OCI-LY1 (cell line): Measurements from ENCODE around the gene RHEBL1.

ENCODE experiments used
- H2AFZ ChIP-seq: fragments of 200-600 bp; sonication (generic), shearing (Covaris generic); 2 replicates; pipeline ENCODE4 v1.6.0; 2014; ENCODE audit warnings: antibody characterized with exemption, mild to moderate bottlenecking, low read length
- H3F3A ChIP-seq: fragments of 200-600 bp; sonication (generic), shearing (Covaris generic); 2 replicates; pipeline ENCODE4 v1.6.0; 2014; ENCODE audit warnings: mild to moderate bottlenecking, antibody characterized with exemption, low read length, moderate library complexity; ENCODE audit not compliant: insufficient read depth
- H3K27ac ChIP-seq: fragments of 200-600 bp; sonication (generic); 2 replicates; pipeline ENCODE4 v1.5.1; 2014; ENCODE audit warnings: low read length, mixed run types, mild to moderate bottlenecking, low read depth; ENCODE audit not compliant: poor library complexity, severe bottlenecking
- H3K27me3 ChIP-seq: fragments of 200-600 bp; sonication (generic); 2 replicates; pipeline ENCODE4 v1.6.0; 2014; ENCODE audit warnings: antibody characterized with exemption, mild to moderate bottlenecking, low read length, moderate library complexity; ENCODE audit not compliant: insufficient read depth
- H3K36me3 ChIP-seq: fragments of 200-600 bp; sonication (generic); 2 replicates; pipeline ENCODE4 v1.6.1; 2014; ENCODE audit warnings: mild to moderate bottlenecking, antibody characterized with exemption, low read length, moderate library complexity, mixed read lengths; ENCODE audit not compliant: insufficient read depth
- H3K4me1 ChIP-seq: fragments of 200-600 bp; sonication (generic); 2 replicates; pipeline ENCODE4 v1.5.1; 2014; ENCODE audit warnings: mild to moderate bottlenecking, low read length, moderate library complexity; ENCODE audit not compliant: insufficient read depth, severe bottlenecking
- H3K4me2 ChIP-seq: fragments of 200-600 bp; sonication (generic), shearing (Covaris generic); 2 replicates; pipeline ENCODE4 v1.6.1; 2014; ENCODE audit warnings: low read length
- H3K4me3 ChIP-seq: fragments of 200-600 bp; sonication (generic); 2 replicates; pipeline ENCODE4 v1.5.1; 2014; ENCODE audit warnings: low read length, low read depth, mild to moderate bottlenecking, mixed read lengths; ENCODE audit not compliant: poor library complexity, severe bottlenecking
- H3K79me2 ChIP-seq: fragments of 200-600 bp; shearing (Covaris generic); 2 replicates; pipeline ENCODE4 v1.6.1; 2016; ENCODE audit warnings: mixed run types, low read length, mixed read lengths; ENCODE audit not compliant: insufficient read depth
- H3K9ac ChIP-seq: fragments of 200-600 bp; sonication (generic), shearing (Covaris generic); 2 replicates; pipeline ENCODE4 v1.6.1; 2014; ENCODE audit warnings: mild to moderate bottlenecking, low read length, mixed read lengths
- H3K9me2 ChIP-seq: fragments of 200-600 bp; sonication (generic), shearing (Covaris generic); 2 replicates; pipeline ENCODE4 v1.6.1; 2014; ENCODE audit warnings: low read depth, mild to moderate bottlenecking, low read length, mixed read lengths
- H3K9me3 ChIP-seq: fragments of 200-600 bp; shearing (Covaris generic); 2 replicates; pipeline ENCODE4 v1.6.1; 2014; ENCODE audit warnings: low read length, mixed read lengths
- H4K20me1 ChIP-seq: fragments of 200-600 bp; sonication (generic), shearing (Covaris generic); 2 replicates; pipeline ENCODE4 v1.6.0; 2016; ENCODE audit warnings: mild to moderate bottlenecking, low read length; ENCODE audit not compliant: insufficient read depth
- EZH2 ChIP-seq: fragments of 200-600 bp; sonication (generic), shearing (Covaris generic); IDR thresholded peaks from 2 replicates; pipeline ENCODE4 v1.8.0; 2017; ENCODE audit warnings: borderline replicate concordance, mixed run types, mild to moderate bottlenecking, antibody characterized with exemption, low read length, moderate library complexity, mixed read lengths
- TF ChIP-seq, protein P1 (sequence below): fragments of 200-600 bp; sonication (generic), shearing (Covaris generic); IDR thresholded peaks from 2 replicates; pipeline ENCODE4 v1.5.1; 2017; ENCODE audit warnings: mild to moderate bottlenecking, antibody characterized with exemption, low read length, moderate library complexity, mixed read lengths

Gene RHEBL1

DNA sequence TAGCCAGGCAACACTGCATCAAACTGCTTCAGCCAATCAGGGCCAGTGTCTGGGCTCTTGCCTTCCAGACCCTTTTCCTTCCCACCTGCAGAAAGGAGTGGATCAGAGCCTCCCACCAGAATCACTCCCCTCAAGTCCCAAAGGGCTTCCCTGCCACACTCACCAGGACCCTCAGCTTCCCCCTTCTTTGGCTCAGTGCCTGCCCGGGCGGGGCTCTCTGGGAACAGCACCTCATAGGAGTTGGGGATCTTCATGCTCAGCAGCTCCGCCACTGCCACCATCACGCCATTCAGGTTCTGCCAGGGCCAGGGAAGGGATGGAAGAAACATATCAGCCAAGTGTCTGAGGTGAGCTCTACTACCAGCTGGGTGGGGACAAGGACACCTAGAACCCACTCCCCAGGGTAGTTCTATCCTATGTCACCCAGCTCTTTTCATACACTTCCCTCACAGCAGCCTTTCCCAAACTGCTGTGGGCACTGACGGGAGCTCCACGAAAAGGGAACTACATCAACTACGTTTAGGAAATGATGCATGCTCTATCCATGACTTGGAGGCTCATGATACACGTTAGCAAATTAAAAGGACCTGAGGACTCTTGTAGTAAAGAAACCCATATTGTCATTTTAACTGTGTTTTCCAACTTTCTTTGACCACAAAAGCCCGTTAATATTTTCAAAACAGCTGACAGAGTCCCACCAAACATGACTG lies 41.8 kb downstream of the RHEBL1 start:
- no peak overlapping the region for H2AFZ ChIP-seq
- H3K36me3 ChIP-seq, result peaks cover 94% of the 10 kb centered on the region
- H3K9me2 ChIP-seq, result no peaks in the 10 kb centered on the region
- no peaks in the 10 kb centered on the region for H3K79me2 ChIP-seq
- no peaks in the 10 kb centered on the region for H3F3A ChIP-seq
- no peak for TF ChIP-seq EZH2
- TF ChIP-seq, protein P1, sequence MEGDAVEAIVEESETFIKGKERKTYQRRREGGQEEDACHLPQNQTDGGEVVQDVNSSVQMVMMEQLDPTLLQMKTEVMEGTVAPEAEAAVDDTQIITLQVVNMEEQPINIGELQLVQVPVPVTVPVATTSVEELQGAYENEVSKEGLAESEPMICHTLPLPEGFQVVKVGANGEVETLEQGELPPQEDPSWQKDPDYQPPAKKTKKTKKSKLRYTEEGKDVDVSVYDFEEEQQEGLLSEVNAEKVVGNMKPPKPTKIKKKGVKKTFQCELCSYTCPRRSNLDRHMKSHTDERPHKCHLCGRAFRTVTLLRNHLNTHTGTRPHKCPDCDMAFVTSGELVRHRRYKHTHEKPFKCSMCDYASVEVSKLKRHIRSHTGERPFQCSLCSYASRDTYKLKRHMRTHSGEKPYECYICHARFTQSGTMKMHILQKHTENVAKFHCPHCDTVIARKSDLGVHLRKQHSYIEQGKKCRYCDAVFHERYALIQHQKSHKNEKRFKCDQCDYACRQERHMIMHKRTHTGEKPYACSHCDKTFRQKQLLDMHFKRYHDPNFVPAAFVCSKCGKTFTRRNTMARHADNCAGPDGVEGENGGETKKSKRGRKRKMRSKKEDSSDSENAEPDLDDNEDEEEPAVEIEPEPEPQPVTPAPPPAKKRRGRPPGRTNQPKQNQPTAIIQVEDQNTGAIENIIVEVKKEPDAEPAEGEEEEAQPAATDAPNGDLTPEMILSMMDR, result no peak
- no peaks in the 10 kb centered on the region for H4K20me1 ChIP-seq
- H3K4me3 ChIP-seq, result no peak overlapping the region
- H3K27ac ChIP-seq, result no peak overlapping the region
- no peaks in the 10 kb centered on the region for H3K27me3 ChIP-seq
- H3K9me3 ChIP-seq, result no peaks in the 10 kb centered on the region
- no peak overlapping the region for H3K4me2 ChIP-seq
- no peaks in the 10 kb centered on the region for H3K4me1 ChIP-seq
- H3K9ac ChIP-seq, result no peak overlapping the region

DNA sequence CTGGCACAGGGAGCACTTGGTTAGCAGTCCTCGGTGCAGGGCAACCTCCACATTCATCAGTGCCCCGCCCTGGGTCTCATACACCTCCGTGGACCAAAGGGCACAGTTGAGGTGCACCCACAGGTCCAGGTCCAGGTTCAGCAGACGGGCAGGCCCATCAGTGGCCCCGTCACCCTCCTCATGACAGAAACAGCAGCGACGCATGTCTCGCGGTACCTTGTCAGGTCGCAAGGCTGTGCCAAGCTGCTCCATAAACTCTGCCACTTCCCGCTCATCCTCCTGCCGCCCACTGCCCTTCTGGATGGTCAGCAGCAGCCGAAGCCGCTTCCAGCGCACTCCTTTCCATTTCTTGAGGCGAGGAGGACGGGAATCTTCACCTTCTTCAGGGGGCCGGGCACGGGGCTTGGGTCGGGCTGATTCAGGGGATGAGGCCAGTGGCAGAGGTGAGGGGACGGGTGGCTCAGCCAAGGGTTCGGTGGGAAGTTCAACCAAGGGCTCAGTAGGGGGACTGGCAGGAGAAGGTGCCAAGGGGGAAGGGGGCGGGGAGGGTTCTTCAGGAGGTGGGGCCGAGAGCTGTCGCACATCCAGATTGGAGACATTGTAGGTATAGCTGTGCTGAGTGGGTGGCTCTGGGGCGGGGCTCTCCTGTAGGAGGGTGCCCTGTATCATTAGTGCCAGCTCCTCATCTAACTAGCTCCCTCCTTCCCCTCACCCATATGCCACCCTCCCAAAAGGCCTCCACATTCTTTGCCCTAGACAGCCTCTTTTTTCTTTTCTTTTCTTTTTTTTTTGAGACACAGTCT lies 42.9 kb downstream of the RHEBL1 start:
- no peaks in the 10 kb centered on the region for H3K27me3 ChIP-seq
- peaks cover 94% of the 10 kb centered on the region for H3K36me3 ChIP-seq
- no peaks in the 10 kb centered on the region for H3K9me2 ChIP-seq
- no peak overlapping the region for H3K9ac ChIP-seq
- H3K4me3 ChIP-seq, result no peak overlapping the region
- TF ChIP-seq EZH2, result no peak
- TF ChIP-seq, protein P1, result no peak
- no peak overlapping the region for H3K27ac ChIP-seq
- no peak overlapping the region for H3K4me2 ChIP-seq
- H4K20me1 ChIP-seq, result no peaks in the 10 kb centered on the region
- H3K4me1 ChIP-seq, result no peaks in the 10 kb centered on the region
- H3K79me2 ChIP-seq, result no peaks in the 10 kb centered on the region
- no peaks in the 10 kb centered on the region for H3F3A ChIP-seq
- no peaks in the 10 kb centered on the region for H3K9me3 ChIP-seq
- H2AFZ ChIP-seq, result no peak overlapping the region

DNA sequence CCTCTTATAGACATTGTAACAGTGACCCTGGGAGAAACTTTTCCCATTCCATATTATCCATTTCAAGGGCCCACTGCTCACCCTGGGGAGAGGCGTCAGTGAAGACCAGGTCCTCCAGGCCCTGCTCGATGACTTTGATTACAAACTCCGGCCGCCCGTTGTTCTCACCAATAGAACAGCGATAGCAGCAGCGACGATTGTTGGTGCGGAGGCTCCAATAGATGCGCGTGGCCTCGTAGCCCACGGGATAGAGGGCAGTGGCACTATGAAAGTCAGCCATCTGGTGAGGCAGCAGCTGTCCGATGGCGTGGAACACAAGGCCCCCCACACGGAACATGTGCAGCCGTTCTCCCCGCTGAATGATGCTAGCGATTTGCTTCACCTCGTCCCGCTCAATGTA lies 43.7 kb downstream of the RHEBL1 start:
- H3K4me2 ChIP-seq, result no peak overlapping the region
- H3K9ac ChIP-seq, result no peak overlapping the region
- no peaks in the 10 kb centered on the region for H3K9me3 ChIP-seq
- H3K4me3 ChIP-seq, result no peak overlapping the region
- no peaks in the 10 kb centered on the region for H3K27me3 ChIP-seq
- no peak overlapping the region for H3K27ac ChIP-seq
- H3K79me2 ChIP-seq, result no peaks in the 10 kb centered on the region
- H3K4me1 ChIP-seq, result no peaks in the 10 kb centered on the region
- no peaks in the 10 kb centered on the region for H3F3A ChIP-seq
- H3K36me3 ChIP-seq, result peaks cover 98% of the 10 kb centered on the region
- H4K20me1 ChIP-seq, result no peaks in the 10 kb centered on the region
- no peak overlapping the region for H2AFZ ChIP-seq
- no peaks in the 10 kb centered on the region for H3K9me2 ChIP-seq
- no peak for TF ChIP-seq EZH2
- TF ChIP-seq, protein P1, result no peak
